Measurements from ENCODE around the gene CMSS1.

GRCh38 chr3:99941211-99941610, 123.5 kb downstream of the CMSS1 start:
- TF ChIP-seq YY1 (IDR thresholded peaks at IDR 0.05; ENCODE audit: insufficient read depth, insufficient read length) (no peak), ZNF274 (IDR thresholded peaks at IDR 0.05; ENCODE audit: low read depth, low read length) (no peak), SUZ12 (IDR thresholded peaks at IDR 0.05; ENCODE audit: extremely low read depth, insufficient read depth, insufficient read length) (no peak)
